Epithelial cell of esophagus (primary cell): Measurements from ENCODE around the gene MPHOSPH8.
"Not testable (repeated sequence)": the region's sequence is repeated elsewhere in the genome, so short reads cannot be mapped to it uniquely, and the experiment has no call there.

Experiments used
- DNase-seq: peaks from one replicate; pipeline ENCODE4 v3.0.0; 2010; ENCODE audit warnings: low read depth
- H3K4me3 ChIP-seq: 2 replicates; pipeline ENCODE4 v1.5.1; 2011; ENCODE audit warnings: mild to moderate bottlenecking, low read length, control low read depth
- TF ChIP-seq, protein P1 (sequence below): IDR thresholded peaks from 2 replicates; pipeline ENCODE4 v1.5.1; 2011; ENCODE audit warnings: low read depth, mild to moderate bottlenecking, low read length, control low read depth, inconsistent platforms; ENCODE audit not compliant: insufficient read depth; ENCODE audit errors: missing control alignments

The MPHOSPH8 gene

DNA sequence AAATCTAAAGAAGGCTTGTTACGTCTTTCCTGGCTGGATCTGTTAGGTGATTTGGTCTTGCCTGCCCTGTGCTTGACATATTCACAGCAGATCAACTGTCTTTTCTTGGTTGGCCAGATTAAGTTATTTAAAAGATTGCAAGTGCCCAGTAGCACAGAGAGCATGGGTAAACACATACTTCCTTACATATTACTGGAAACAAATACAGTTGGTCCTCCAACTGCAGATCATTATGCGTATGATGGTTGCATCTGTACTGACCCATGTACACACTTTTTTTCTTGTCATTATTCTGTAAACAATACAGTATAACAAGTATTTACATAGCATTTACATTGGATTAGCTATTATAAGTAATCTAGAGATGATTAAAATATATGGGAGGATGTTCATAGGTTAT lies 9.2 kb upstream of the MPHOSPH8 start:
- no peak overlapping the region for H3K4me3 ChIP-seq
- TF ChIP-seq, protein P1, sequence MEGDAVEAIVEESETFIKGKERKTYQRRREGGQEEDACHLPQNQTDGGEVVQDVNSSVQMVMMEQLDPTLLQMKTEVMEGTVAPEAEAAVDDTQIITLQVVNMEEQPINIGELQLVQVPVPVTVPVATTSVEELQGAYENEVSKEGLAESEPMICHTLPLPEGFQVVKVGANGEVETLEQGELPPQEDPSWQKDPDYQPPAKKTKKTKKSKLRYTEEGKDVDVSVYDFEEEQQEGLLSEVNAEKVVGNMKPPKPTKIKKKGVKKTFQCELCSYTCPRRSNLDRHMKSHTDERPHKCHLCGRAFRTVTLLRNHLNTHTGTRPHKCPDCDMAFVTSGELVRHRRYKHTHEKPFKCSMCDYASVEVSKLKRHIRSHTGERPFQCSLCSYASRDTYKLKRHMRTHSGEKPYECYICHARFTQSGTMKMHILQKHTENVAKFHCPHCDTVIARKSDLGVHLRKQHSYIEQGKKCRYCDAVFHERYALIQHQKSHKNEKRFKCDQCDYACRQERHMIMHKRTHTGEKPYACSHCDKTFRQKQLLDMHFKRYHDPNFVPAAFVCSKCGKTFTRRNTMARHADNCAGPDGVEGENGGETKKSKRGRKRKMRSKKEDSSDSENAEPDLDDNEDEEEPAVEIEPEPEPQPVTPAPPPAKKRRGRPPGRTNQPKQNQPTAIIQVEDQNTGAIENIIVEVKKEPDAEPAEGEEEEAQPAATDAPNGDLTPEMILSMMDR = no peak
- no peak for DNase-seq

DNA sequence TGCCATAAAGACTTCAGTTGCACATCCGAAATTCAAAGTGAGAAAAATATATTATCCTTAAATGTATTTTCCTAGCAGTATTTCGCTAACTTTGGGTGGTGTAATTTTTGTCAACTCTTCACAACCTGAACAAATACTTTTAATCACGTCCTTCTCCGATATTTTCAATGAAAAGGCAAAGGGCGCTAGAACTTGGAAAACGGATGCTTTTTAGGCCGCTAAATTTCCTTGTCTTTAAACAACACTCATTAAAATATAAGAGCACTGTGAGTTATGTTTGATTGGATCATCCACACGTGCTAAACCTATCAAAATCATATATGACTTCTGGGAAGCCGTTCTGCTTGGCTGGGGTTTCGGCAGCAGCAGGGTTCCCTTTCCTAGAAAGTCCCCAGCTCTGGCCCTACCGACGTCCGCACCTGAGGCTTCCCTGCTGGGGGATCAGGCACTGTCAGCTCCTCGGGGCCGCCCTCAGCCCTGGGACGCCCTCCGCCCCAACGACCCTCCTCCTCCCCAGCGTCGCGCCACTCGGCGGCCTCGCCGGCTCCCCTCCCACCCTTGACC lies 462 bp upstream of the MPHOSPH8 start:
- H3K4me3 ChIP-seq = peak overlapping the region; percentile 95
- TF ChIP-seq, protein P1 = no peak
- no peak for DNase-seq

- peak; percentile 35 for DNase-seq
- TF ChIP-seq, protein P1 = no peak
- H3K4me3 ChIP-seq = peak overlapping the region; percentile 95
These were observed 839 bp downstream of the MPHOSPH8 start for GRCh38 chr13:19634256-19634740.

DNA sequence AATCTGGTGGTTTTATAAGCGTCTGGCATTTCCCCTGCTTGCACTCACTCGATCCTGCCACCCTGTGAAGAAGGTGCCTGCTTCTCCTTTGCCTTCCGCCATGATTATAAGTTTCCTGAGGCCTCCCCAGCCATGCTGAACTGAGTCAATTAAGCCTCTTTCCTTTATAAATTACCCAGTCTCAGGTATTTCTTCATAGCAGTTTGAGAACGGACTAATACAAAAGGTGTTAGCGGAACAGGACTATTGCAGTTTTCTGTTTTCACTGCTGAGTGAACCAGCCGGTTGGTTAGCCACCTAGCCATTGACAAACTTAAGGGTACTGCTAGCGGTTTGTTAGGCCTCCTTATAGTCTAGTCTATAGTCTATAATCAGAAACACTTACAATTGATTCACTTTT lies 2.5 kb downstream of the MPHOSPH8 start:
- not testable (repeated sequence) for H3K4me3 ChIP-seq, DNase-seq

DNA sequence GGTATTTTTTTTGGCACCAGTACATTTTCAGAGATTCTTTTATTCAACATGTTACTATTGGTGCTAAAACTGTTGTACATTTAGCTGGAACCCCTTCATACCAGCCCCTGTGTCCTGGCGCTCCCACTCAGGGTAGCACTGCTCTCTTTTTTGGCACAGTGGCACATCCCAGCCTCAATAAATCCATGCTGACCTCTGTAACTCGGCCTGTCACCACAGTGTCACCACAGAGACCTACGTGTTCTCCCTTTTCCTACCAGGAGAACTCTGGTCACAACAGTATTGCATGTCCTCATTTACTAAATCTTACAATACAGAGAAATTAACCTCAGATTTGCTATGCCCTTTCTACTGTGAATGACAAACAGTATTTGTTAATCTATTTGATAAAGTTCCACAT lies 10.2 kb downstream of the MPHOSPH8 start:
- H3K4me3 ChIP-seq = no peak overlapping the region
- DNase-seq = no peak
- TF ChIP-seq, protein P1 = no peak

DNA sequence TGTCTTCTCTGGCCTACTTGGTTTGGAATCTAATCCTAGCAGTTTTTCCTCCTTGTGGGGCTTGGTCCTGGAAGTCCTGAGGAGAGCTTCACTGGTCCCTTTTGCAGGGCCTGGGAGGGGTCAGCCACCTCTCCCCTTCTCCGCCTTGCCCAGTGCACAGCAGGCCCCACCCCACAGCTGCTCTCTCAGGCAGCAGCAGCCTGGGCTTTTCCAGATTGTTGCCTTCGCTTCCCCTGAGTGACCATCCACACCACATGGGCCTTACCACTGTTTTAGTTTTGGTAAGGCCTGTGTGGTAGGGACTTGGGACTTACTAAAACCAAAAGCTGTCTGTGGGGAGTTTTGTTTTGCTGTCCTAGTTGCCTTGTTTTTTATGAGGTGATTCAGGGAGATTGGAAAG lies 11.5 kb downstream of the MPHOSPH8 start:
- no peak for DNase-seq
- TF ChIP-seq, protein P1 = no peak
- no peak overlapping the region for H3K4me3 ChIP-seq

GRCh38 chr13:19646063-19646462 lies 12.6 kb downstream of the MPHOSPH8 start:
- TF ChIP-seq, protein P1 = no peak
- no peak overlapping the region for H3K4me3 ChIP-seq
- peak; percentile 22 for DNase-seq

- no peak overlapping the region for H3K4me3 ChIP-seq
- no peak for DNase-seq
- TF ChIP-seq, protein P1 = no peak
These were observed 17.3 kb downstream of the MPHOSPH8 start for GRCh38 chr13:19650742-19651141.
